ENCODE data around the gene WFDC10B. TPM values are rescaled to one million over a fixed set of nuclear protein-coding genes. Genes with fewer than 3 reads are reported as not detected.
"Not testable (repeated sequence)": the region's sequence is repeated elsewhere in the genome, so short reads cannot be mapped to it uniquely, and the experiment has no call there.

The WFDC10B gene
- polyA plus RNA-seq, 3 donors: not detected

DNA sequence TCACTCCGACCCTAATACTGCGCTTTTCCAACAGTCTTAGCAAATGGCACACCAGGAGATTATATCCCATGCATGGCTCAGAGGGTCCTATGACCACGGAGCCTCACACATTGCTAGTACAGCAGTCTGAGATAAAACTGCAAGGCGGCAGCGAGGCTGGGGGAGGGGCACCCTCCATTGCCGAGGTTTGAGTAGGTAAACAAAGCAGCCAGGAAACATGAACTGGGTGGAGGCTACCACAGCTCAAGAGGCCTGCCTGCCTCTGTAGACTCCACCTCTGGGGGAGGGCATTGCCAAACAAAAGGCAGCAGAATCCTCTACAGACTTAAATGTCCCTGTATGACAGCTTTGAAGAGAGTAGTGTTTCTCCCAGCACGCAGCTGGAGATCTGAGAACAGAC is 53.1 kb downstream of the WFDC10B start:
- H3K4me1 ChIP-seq (ENCODE audit: control insufficient read depth in 1 of 2, insufficient read depth in 2 of 2, low read length in 2 of 2); intact Hi-C loops (cut with micrococcal nuclease); H3K4me3 Mint-ChIP-seq: not testable (repeated sequence)

DNA sequence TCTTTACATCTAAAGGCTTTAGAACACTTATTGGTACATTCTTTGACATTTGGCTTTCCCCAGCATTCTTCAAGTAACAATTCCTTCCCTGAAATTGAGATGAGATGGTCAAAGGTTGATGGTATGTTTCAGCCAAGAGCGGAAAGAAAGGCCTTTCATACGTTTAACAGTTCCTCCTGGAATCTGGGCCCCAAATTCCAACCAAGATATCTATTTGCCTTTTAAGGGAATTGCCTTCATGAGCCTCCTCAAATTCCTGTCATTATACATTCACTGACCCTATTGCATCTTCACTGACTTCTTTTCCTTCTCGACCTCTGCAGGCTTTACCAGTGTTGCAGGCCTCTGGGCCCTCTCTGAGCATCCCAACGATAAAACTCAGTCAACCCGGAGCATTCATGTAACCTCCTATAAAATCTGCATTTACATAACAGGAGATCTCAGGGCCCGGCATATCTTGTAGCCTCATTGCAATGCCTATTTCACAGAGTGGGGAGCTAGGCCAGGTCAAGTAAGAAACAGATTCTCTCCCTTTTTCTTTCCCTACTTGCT is 55.4 kb downstream of the WFDC10B start:
- intact Hi-C loops (cut with micrococcal nuclease): no loop called here
- no peak overlapping the region for H3K27ac Mint-ChIP-seq
- WGBS (ENCODE audit: insufficient coverage): 97% methylated on average over 5 of the region's 6 CpGs
- H3K4me2 ChIP-seq (replicated peaks; ENCODE audit: extremely low read depth, low read length, poor library complexity, severe bottlenecking): no peak overlapping the region
- H3K4me1 Mint-ChIP-seq: no peaks in the 10 kb centered on the region
- H3K9me3 Mint-ChIP-seq: peaks cover 5 to 16% (median 8%) of the 10 kb centered on the region in 7 donors
- H3K4me3 Mint-ChIP-seq: no peak overlapping the region
- H3K27ac ChIP-seq (ENCODE audit: low read depth in 1 of 2, low read length in 2 of 2): no peak overlapping the region
- DNase-seq: no peak
- no peaks in the 10 kb centered on the region for H3K27me3 ChIP-seq (ENCODE audit: control insufficient read depth in 2 of 2, insufficient read depth in 2 of 2, low read length in 2 of 2)
- H4K20me1 ChIP-seq (ENCODE audit: insufficient read depth, low read length): no peaks in the 10 kb centered on the region
- H3K9me3 ChIP-seq (replicated peaks in 1 of 2; ENCODE audit: control insufficient read depth in 1 of 2, insufficient read depth in 1 of 2, low read length in 2 of 2): peaks cover 0 to 7% of the 10 kb centered on the region in 2 donors
- no peaks in the 10 kb centered on the region for H3K4me1 ChIP-seq (ENCODE audit: control insufficient read depth in 1 of 2, insufficient read depth in 2 of 2, low read length in 2 of 2)
- no peaks in the 10 kb centered on the region for H3K36me3 Mint-ChIP-seq
- H2AFZ ChIP-seq (ENCODE audit: insufficient read depth, low read depth, low read length, poor library complexity, severe bottlenecking): no peak overlapping the region
- H3K79me2 ChIP-seq (ENCODE audit: insufficient read depth, low read length): no peaks in the 10 kb centered on the region
- H3K36me3 ChIP-seq (replicated peaks in 1 of 2; ENCODE audit: control insufficient read depth in 1 of 2, insufficient read depth in 2 of 2, low read length in 2 of 2): no peaks in the 10 kb centered on the region
- TF ChIP-seq, protein P1, sequence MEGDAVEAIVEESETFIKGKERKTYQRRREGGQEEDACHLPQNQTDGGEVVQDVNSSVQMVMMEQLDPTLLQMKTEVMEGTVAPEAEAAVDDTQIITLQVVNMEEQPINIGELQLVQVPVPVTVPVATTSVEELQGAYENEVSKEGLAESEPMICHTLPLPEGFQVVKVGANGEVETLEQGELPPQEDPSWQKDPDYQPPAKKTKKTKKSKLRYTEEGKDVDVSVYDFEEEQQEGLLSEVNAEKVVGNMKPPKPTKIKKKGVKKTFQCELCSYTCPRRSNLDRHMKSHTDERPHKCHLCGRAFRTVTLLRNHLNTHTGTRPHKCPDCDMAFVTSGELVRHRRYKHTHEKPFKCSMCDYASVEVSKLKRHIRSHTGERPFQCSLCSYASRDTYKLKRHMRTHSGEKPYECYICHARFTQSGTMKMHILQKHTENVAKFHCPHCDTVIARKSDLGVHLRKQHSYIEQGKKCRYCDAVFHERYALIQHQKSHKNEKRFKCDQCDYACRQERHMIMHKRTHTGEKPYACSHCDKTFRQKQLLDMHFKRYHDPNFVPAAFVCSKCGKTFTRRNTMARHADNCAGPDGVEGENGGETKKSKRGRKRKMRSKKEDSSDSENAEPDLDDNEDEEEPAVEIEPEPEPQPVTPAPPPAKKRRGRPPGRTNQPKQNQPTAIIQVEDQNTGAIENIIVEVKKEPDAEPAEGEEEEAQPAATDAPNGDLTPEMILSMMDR (IDR thresholded peaks at IDR 0.05): no peak
- H3K27me3 Mint-ChIP-seq (ENCODE audit: low read depth in 3 of 3): peaks cover 2 to 4% (median 4%) of the 10 kb centered on the region in 3 donors
- H3K9ac ChIP-seq (ENCODE audit: insufficient read depth, low read length, poor library complexity, severe bottlenecking): no peak overlapping the region
- H3K4me3 ChIP-seq (replicated peaks in 1 of 3; ENCODE audit: low read depth in 2 of 3, low read length in 3 of 3): no peak overlapping the region

More for the DNA sequence above, 53.1 kb downstream of the WFDC10B start:
- not testable (repeated sequence) for H3K36me3 ChIP-seq (replicated peaks in 1 of 2; ENCODE audit: control insufficient read depth in 1 of 2, insufficient read depth in 2 of 2, low read length in 2 of 2); H3K79me2 ChIP-seq (ENCODE audit: insufficient read depth, low read length); H3K27ac Mint-ChIP-seq; H3K27ac ChIP-seq (ENCODE audit: low read depth in 1 of 2, low read length in 2 of 2); H3K27me3 Mint-ChIP-seq (ENCODE audit: low read depth in 3 of 3); H4K20me1 ChIP-seq (ENCODE audit: insufficient read depth, low read length); H2AFZ ChIP-seq (ENCODE audit: insufficient read depth, low read depth, low read length, poor library complexity, severe bottlenecking); H3K9ac ChIP-seq (ENCODE audit: insufficient read depth, low read length, poor library complexity, severe bottlenecking); DNase-seq; H3K4me2 ChIP-seq (replicated peaks; ENCODE audit: extremely low read depth, low read length, poor library complexity, severe bottlenecking); H3K4me1 Mint-ChIP-seq; H3K9me3 ChIP-seq (replicated peaks in 1 of 2; ENCODE audit: control insufficient read depth in 1 of 2, insufficient read depth in 1 of 2, low read length in 2 of 2); H3K4me3 ChIP-seq (replicated peaks in 1 of 3; ENCODE audit: low read depth in 2 of 3, low read length in 3 of 3); H3K36me3 Mint-ChIP-seq; H3K27me3 ChIP-seq (ENCODE audit: control insufficient read depth in 2 of 2, insufficient read depth in 2 of 2, low read length in 2 of 2)
- 93% methylated on average over 7 of the region's 7 CpGs for WGBS (ENCODE audit: insufficient coverage)
- H3K9me3 Mint-ChIP-seq: peaks cover 1 to 11% (median 9%) of the 10 kb centered on the region in 7 donors

All from CD14-positive monocyte (primary cell).